Activated CD4-positive, alpha-beta T cell treated with anti-CD3 and anti-CD28 coated beads, Interleukin-2, amount 50 U/mL, for 24 hours (primary cell): ENCODE results near the gene PLEKHG1.

Experiments used
- DNase-seq, 2 donors: peaks; one replicate each; pipeline ENCODE4 v3.0.0-alpha.2; 2020; ENCODE audit warnings: low read depth in 1 of 2, low spot score in 1 of 2

Gene PLEKHG1

DNA sequence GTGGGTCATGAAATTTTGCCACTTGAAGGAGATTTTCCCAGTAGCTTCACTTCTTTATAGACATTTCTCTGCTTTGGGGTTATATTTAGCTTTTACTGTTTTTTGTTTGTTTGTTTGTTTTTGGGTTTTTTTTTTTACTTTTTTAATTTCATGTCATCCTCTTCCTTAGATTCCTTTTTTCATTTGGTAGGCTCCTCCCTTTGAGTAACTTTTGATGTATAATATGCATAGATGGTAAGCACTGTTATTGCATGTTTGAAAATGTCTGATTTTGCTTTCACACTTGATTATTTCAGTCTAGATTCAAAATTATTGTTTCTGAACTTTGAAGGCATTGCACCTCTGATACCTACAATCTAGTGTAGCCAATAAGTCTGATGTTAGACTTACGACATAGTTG is 37.6 kb downstream of the PLEKHG1 start:
- DNase-seq = no peak

DNA sequence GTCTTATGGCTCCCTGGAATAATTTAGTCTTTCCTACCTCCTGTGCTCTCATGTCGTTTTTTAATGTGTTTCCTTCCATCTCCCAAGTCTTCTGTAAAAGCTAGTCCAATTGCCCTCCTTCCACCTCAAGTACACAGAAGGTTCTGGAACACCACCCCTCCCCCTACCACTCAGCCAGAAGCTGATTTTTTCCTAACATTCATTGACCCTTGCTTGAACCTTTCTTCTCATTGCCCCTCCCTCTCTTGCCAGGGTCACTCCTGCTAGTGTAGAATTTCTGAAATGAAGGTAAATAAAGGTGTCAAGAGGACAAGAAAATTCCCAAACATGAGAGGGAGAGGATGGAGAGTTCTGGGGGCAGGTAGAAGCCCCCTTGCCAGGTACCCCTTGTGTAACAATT is 38.6 kb downstream of the PLEKHG1 start:
- DNase-seq = no peak

DNA sequence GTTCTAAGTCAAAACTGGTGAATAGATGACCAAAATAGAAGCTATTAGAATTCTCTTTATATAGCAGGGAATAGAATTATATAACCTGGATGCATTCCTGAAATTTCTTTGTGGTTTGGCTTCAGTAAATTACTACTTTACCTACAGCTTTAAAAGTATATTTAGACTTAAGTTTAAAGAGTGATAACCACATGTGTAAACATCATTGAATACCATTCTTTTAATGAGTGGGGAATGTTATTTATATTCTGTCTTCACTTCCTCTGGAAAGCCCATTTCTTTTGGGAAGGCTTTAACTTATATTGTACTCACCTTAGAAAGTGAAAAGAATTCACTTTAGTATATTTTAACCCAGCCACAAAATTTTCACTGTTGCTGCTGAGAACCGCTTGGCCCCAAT is 39.1 kb downstream of the PLEKHG1 start:
- DNase-seq = no peak

DNA sequence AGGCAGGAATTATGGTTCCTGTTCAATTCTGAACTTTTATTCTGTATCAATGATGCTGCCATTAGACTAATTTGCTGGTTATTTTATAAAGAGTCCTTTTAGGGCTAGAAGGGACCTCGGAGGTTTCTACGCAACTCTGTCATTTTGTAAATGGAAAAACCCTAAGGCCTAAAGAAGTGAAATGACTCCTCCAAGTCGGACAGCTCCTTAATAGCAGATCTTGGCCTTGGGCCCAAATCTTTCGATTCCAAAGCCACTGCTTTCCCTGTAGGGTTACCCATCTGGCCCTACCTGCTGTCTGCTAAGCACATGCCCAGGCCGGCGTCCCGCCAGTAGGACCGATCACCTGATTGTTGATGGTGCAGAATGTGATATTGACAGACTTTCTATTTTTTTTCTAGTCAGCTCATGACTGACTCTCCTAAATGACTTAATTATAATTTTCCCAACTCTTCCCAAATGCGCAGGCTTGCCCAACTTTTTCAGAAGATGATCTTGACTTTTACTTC is 40.2 kb downstream of the PLEKHG1 start:
- no peak for DNase-seq

DNA sequence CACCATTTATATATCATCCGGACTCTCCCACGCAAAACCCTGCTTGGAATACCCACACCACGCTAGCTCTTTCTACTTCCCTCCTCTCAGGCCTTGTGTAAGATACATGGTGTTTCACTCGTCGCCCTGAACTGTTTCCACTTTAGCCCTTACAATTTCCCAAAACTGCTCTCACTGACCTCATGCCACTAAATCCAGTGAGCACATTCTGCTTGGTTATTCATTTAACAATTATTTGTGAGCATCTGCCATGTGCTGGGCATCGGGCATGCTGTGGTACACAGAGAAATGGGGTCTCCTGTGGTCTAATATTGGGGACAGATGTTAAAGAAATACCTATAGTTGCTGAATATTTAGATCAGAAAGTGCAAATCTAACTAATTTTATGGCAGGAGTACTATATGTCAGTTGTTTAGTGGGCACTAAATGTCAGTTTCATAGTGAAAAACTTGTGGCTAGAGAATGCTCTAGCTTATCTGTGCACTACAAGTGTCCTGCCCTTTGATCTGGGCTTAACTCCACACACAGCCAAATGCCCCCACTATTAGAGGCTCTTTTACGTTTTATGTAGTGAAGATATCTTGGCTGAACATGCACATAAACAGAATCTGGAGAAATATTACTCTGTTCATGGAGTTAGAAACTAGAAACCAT is 41.0 kb downstream of the PLEKHG1 start:
- DNase-seq = no peak

DNA sequence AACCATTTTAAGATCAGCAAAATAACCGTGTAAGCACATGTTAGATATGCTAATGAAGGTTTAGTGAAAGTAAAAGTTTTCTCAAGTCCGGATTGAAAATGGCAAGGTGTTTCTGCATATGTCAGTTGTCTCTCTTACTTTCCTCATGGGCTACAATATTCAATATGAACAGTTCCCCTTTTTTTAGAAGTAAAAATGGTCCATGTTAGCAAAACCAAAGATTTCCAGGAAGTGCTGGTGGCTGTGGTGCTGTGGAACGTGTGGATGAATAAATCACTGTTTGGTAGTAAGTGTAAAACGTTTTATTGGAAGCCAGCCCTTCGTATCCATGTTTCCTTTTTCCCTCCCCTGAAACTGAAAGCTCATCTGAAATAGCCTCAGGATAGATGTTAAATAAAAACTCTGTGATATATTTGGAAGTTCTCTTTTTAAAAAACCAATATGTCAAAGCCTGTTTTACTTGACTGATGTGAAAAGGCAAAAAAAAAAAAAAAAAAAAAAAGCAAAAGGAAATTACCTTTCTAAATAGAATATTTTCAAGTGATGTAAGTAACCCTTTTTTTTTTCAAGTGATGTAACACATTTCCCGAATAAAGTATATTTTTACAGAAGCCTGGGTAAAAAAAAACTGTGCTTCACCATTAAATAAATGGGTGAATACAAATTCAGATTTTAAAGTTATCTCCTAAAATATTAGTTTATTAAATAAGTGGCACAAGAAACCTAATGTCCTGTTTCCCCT is 41.9 kb downstream of the PLEKHG1 start:
- no peak for DNase-seq

DNA sequence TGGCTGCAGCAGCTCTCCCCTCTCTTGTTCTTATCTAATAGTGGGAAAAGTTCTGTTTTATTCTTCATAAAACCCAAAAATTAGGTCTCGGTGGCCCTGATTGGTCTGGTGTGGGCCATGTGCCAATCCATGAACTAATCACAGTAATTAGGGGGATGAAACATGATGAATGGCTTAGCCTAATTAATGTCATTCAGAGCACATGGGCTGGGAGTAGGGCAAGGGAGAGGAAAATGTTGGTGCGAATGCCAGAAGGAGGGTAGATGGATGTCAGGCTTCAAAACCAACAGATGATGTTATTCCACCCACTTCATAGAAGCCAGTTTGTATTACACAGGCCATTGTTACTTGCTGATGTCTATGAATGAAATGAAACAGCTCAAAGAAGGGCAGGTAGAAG is 46.5 kb downstream of the PLEKHG1 start:
- no peak for DNase-seq

DNA sequence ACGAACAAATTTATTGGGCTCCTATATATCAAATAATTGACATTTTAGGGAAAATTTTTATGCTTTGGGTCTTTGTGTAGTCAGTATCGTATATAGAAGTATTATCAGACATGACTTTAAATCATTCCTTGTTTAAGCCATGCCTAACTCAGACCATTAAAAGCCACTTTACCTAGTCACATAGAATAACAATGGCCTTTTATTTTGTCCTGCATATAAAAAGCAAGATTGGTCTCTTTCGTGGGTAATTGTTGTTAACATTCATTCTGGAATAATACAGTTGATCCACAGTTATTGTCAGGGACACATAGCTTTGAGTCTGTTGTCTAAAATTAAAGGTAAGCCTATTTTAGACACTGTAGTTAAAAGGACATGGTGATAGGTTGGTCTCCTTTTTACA is 47.4 kb downstream of the PLEKHG1 start:
- DNase-seq = no peak
